GM23338 (cell line): ENCODE measurements around the gene NUP214. TPM values are rescaled to one million over a fixed set of nuclear protein-coding genes. Genes with fewer than 3 reads are reported as not detected.

Experiments
- ATAC-seq: fragments of 200-7000 bp; cut with Tn5 transposase; 3 replicates; pipeline ENCODE4 v1.9.1; 2020
- DNase-seq: peaks from one replicate; pipeline ENCODE4 v3.0.0-alpha.2; 2015; ENCODE audit warnings: low spot score
- H2AFZ ChIP-seq: fragments of 200-600 bp; sonication (generic); 2 replicates; pipeline ENCODE4 v1.8.0; 2016; ENCODE audit warnings: antibody characterized with exemption, mild to moderate bottlenecking, moderate library complexity
- H3F3A ChIP-seq: fragments of 200-600 bp; sonication (generic); replicated peaks from 2 replicates; pipeline ENCODE4 v1.8.0; 2017; ENCODE audit warnings: antibody characterized with exemption, mixed run types, low read depth
- H3K27ac ChIP-seq: fragments of 200-600 bp; sonication (generic); 2 replicates; pipeline ENCODE4 v1.6.1; 2016; ENCODE audit warnings: low read depth
- H3K27me3 ChIP-seq: fragments of 200-600 bp; sonication (generic); 2 replicates; pipeline ENCODE4 v1.8.0; 2016; ENCODE audit warnings: mild to moderate bottlenecking, mixed run types, moderate library complexity; ENCODE audit not compliant: insufficient read depth
- H3K36me3 ChIP-seq: fragments of 200-600 bp; sonication (generic); 2 replicates; pipeline ENCODE4 v1.8.0; 2016; ENCODE audit warnings: mild to moderate bottlenecking; ENCODE audit not compliant: insufficient read depth
- H3K4me1 ChIP-seq: fragments of 200-600 bp; sonication (generic); 2 replicates; pipeline ENCODE4 v1.8.0; 2016; ENCODE audit warnings: mild to moderate bottlenecking, moderate library complexity; ENCODE audit not compliant: insufficient read depth
- H3K4me2 ChIP-seq: fragments of 200-600 bp; sonication (generic); 2 replicates; pipeline ENCODE4 v1.7.1; 2017; ENCODE audit warnings: mixed run types
- H3K4me3 ChIP-seq: fragments of 200-600 bp; sonication (generic); 2 replicates; pipeline ENCODE4 v1.6.1; 2016; ENCODE audit warnings: mixed run types
- H3K79me2 ChIP-seq: fragments of 200-600 bp; sonication (generic); replicated peaks from 2 replicates; pipeline ENCODE4 v1.8.0; 2017; ENCODE audit warnings: mild to moderate bottlenecking; ENCODE audit not compliant: insufficient read depth
- H3K9me2 ChIP-seq: fragments of 200-600 bp; sonication (generic); 2 replicates; pipeline ENCODE4 v1.8.0; 2017; ENCODE audit not compliant: insufficient read depth
- H4K20me1 ChIP-seq: fragments of 200-600 bp; sonication (generic); replicated peaks from 2 replicates; pipeline ENCODE4 v1.8.0; 2017; ENCODE audit warnings: mild to moderate bottlenecking; ENCODE audit not compliant: insufficient read depth
- H3K27ac Mint-ChIP-seq: 2 replicates; pipeline ENCODE4 v1.8.0; 2020; ENCODE audit warnings: inconsistent platforms, mild to moderate bottlenecking, moderate library complexity, mixed read lengths
- H3K27me3 Mint-ChIP-seq: 3 replicates; pipeline ENCODE4 v1.8.0; 2022; ENCODE audit warnings: low read depth, mild to moderate bottlenecking, moderate library complexity, mixed read lengths, inconsistent platforms; ENCODE audit not compliant: insufficient read depth, poor library complexity
- H3K36me3 Mint-ChIP-seq: 3 replicates; pipeline ENCODE4 v1.8.0; 2021; ENCODE audit warnings: low read depth, mild to moderate bottlenecking, inconsistent platforms, moderate library complexity, mixed read lengths
- H3K4me1 Mint-ChIP-seq: 3 replicates; pipeline ENCODE4 v1.8.0; 2020; ENCODE audit warnings: mild to moderate bottlenecking, inconsistent platforms, mixed read lengths
- H3K4me3 Mint-ChIP-seq: 3 replicates; pipeline ENCODE4 v1.8.0; 2021; ENCODE audit warnings: moderate library complexity, mild to moderate bottlenecking, inconsistent platforms, mixed read lengths
- H3K9me3 Mint-ChIP-seq: 3 replicates; pipeline ENCODE4 v1.8.0; 2020; ENCODE audit warnings: moderate library complexity, mild to moderate bottlenecking, inconsistent platforms, mixed read lengths
- CREB1 ChIP-seq: fragments of 250-450 bp; sonication (Bioruptor Pico); IDR thresholded peaks from 2 replicates; pipeline ENCODE4 v1.5.0; 2020; ENCODE audit warnings: low read depth, mild to moderate bottlenecking, moderate library complexity
- EZH2 ChIP-seq: fragments of 200-600 bp; sonication (generic); IDR thresholded peaks from one replicate; pipeline ENCODE4 v1.8.0; 2017; ENCODE audit warnings: antibody characterized with exemption, mild to moderate bottlenecking, low read depth; ENCODE audit not compliant: unreplicated experiment
- EZH2phosphoT487 ChIP-seq: fragments of 200-600 bp; sonication (generic); IDR thresholded peaks from one replicate; pipeline ENCODE4 v1.8.1; 2018; ENCODE audit warnings: antibody characterized with exemption; ENCODE audit not compliant: unreplicated experiment
- ZNF331 ChIP-seq: fragments of 250-450 bp; sonication (Bioruptor Pico); IDR thresholded peaks from 2 replicates; pipeline ENCODE4 v1.5.0; 2020; ENCODE audit warnings: low read depth, mild to moderate bottlenecking, moderate library complexity
- polyA plus RNA-seq: library from polyadenylated mRNA; unstranded; fragments of >200 nt; fragmentation: Nextera tagmentation; extraction: Ambion mirVana; gene quantifications from 2 replicates; pipeline ENCODE4 v1.2.1, GENCODE V29; 2016
- total RNA-seq: library from RNA; depleted of rRNA; stranded (reverse); fragments of >200 nt; shearing (Covaris generic); gene quantifications from 2 replicates; pipeline ENCODE4 v1.2.3, GENCODE V29; 2014
- TF ChIP-seq, protein P1 (sequence below), 2 experiments: fragments of 200-600 bp in 1 of 2; sonication (generic) in 1 of 2; conservative IDR thresholded peaks; 2 replicates each; pipeline versions ENCODE4 v1.5.1 to v1.6.1; 2016 to 2017; ENCODE audit warnings: antibody characterized with exemption in 2 of 2, low read depth in 2 of 2, mild to moderate bottlenecking in 2 of 2, moderate library complexity in 1 of 2
- TF ChIP-seq, protein P2 (sequence below): IDR thresholded peaks from one replicate; pipeline ENCODE4 v1.6.1; 2018; ENCODE audit warnings: antibody characterized with exemption; ENCODE audit not compliant: unreplicated experiment

Gene NUP214
- total and polyA plus RNA-seq, 2 experiments from 2014 or later, result 36.0 to 57.0 TPM

DNA sequence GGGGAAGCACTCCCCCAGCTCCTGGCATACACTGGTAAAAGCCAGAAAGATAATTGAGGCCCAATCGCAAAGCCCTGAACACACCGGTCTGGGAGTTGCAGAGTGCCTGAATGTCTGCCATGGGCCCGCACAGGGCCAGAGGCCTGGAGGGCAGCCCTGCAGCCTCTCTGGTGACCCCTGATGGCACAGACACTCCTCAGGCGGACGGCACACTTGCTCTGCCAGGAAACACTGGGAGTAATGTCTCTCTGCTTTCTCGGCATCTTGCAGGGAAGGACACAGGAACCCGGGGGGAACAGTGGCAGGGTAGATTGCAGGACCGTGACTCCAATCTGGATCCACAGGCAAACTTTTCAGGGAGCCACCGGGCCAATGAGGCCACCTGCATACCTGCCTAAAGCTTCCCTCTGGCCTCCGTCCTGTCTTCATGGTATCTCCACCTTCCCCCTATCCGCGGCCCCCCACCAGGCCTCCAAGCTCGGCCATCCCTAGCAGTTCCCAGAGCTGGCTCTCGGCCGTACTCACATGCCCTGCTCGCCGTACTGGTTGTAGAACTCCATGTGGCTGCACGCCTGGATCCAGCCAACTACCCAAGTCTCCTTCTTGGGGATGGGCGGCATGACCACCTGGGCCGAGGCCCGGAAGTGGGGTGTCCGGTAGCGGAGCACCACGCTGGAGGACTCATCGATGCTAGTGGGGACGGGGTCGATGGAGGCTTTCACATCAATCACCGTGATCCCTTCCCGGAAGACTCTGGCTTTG, 150.1 kb downstream of the NUP214 start:
- Histone ChIP-seq H2AFZ (no peak overlapping the region; the same call in 1 of the 2 replicates), H3K9me2 (no peaks in the 10 kb centered on the region), H4K20me1 (no peaks in the 10 kb centered on the region), H3K27ac (no peak overlapping the region), H3K4me1 (peaks cover 7% of the 10 kb centered on the region; the same call in 1 of the 2 replicates), H3F3A (peaks cover 14% of the 10 kb centered on the region; the same call in 1 of the 2 replicates), H3K36me3 (no peaks in the 10 kb centered on the region), H3K27me3 (peaks cover 18% of the 10 kb centered on the region), H3K4me3 (peak overlapping the region; percentile 73; the same call in 1 of the 2 replicates), H3K4me2 (peak overlapping the region; percentile 83), H3K79me2 (no peaks in the 10 kb centered on the region)
- peak overlapping the region; percentile 63 for H3K4me3 Mint-ChIP-seq
- H3K9me3 Mint-ChIP-seq, result no peaks in the 10 kb centered on the region
- peaks cover 30% of the 10 kb centered on the region for H3K4me1 Mint-ChIP-seq
- DNase-seq, result peak; percentile 72
- ATAC-seq, result peak; percentile 64
- TF ChIP-seq EZH2, result no peak
- no peak for TF ChIP-seq ZNF331 (CRISPR knock-in tag)
- TF ChIP-seq, protein P1, sequence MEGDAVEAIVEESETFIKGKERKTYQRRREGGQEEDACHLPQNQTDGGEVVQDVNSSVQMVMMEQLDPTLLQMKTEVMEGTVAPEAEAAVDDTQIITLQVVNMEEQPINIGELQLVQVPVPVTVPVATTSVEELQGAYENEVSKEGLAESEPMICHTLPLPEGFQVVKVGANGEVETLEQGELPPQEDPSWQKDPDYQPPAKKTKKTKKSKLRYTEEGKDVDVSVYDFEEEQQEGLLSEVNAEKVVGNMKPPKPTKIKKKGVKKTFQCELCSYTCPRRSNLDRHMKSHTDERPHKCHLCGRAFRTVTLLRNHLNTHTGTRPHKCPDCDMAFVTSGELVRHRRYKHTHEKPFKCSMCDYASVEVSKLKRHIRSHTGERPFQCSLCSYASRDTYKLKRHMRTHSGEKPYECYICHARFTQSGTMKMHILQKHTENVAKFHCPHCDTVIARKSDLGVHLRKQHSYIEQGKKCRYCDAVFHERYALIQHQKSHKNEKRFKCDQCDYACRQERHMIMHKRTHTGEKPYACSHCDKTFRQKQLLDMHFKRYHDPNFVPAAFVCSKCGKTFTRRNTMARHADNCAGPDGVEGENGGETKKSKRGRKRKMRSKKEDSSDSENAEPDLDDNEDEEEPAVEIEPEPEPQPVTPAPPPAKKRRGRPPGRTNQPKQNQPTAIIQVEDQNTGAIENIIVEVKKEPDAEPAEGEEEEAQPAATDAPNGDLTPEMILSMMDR (conservative IDR thresholded peaks at IDR 0.05; ENCODE audit: low read depth in 2 of 2), result peak; percentile 36 to 62
- no peak for TF ChIP-seq CREB1 (CRISPR knock-in tag)
- TF ChIP-seq, protein P2, sequence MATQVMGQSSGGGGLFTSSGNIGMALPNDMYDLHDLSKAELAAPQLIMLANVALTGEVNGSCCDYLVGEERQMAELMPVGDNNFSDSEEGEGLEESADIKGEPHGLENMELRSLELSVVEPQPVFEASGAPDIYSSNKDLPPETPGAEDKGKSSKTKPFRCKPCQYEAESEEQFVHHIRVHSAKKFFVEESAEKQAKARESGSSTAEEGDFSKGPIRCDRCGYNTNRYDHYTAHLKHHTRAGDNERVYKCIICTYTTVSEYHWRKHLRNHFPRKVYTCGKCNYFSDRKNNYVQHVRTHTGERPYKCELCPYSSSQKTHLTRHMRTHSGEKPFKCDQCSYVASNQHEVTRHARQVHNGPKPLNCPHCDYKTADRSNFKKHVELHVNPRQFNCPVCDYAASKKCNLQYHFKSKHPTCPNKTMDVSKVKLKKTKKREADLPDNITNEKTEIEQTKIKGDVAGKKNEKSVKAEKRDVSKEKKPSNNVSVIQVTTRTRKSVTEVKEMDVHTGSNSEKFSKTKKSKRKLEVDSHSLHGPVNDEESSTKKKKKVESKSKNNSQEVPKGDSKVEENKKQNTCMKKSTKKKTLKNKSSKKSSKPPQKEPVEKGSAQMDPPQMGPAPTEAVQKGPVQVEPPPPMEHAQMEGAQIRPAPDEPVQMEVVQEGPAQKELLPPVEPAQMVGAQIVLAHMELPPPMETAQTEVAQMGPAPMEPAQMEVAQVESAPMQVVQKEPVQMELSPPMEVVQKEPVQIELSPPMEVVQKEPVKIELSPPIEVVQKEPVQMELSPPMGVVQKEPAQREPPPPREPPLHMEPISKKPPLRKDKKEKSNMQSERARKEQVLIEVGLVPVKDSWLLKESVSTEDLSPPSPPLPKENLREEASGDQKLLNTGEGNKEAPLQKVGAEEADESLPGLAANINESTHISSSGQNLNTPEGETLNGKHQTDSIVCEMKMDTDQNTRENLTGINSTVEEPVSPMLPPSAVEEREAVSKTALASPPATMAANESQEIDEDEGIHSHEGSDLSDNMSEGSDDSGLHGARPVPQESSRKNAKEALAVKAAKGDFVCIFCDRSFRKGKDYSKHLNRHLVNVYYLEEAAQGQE, result no peak
- peaks cover 27% of the 10 kb centered on the region for H3K27me3 Mint-ChIP-seq
- H3K36me3 Mint-ChIP-seq, result no peaks in the 10 kb centered on the region
- no peak overlapping the region for H3K27ac Mint-ChIP-seq

DNA sequence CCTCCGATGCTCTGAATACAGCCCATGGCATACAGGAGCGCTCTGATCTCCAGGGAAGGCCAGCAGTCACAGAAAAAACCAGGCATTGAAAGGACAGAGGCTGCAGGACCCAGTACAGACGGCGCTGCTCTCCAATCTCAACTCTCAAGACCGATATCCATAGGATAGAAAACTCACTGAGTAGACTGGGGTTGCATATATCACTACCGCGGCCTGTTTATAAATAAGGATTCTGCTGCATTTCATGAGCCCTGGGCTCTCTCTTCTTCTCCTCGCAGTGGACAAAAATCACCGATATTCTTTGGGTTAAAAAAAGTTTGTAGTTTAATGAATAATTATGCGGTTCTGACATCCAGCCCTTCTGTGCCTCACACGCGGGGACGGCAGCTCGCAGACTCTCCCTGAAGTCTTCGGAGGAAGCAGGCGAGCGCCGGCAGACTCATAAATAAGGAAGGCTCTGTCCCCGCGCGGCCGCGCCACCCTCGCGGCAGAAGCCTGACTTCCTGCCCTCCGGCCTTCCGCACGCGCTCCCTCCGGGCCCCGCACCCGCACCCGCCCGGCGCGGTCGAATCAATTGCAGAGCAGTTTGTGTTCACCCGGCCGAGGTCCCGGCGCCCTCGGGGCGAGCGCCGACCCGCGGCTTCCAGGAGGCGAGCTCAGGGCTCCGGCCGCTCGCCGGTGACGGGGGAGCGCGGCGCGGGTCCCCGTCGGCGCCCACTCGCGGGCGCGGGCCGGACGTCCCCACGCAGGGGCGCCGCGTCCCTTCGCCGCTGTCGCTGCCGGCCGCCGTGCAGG, 150.9 kb downstream of the NUP214 start, which contains the start of gene FAM78A:
Gene FAM78A, minus strand, starts transcription at position 417 of the 795 bp plus-strand sequence. Its CDS starts 331 bp downstream, at position 86.
- no peaks in the 10 kb centered on the region for H3K79me2 ChIP-seq
- peak; percentile 4; the same call in 2 of the 3 replicates for ATAC-seq
- no peaks in the 10 kb centered on the region for H3K9me2 ChIP-seq
- H2AFZ ChIP-seq, result peak within 1 kb of the TSS; percentile 63; the same call in 1 of the 2 replicates
- no peaks in the 10 kb centered on the region for H3K36me3 ChIP-seq
- peak; percentile 45 for TF ChIP-seq EZH2
- TF ChIP-seq, protein P2, result no peak
- TF ChIP-seq EZH2phosphoT487, result no peak
- H3K27me3 Mint-ChIP-seq, result peaks cover 33% of the 10 kb centered on the region
- peaks cover 7% of the 10 kb centered on the region; the same call in 1 of the 2 replicates for H3K4me1 ChIP-seq
- no peak within 1 kb of the TSS for H3K27ac ChIP-seq
- H3F3A ChIP-seq, result peaks cover 18% of the 10 kb centered on the region; the same call in 1 of the 2 replicates
- H3K4me2 ChIP-seq, result peak within 1 kb of the TSS; percentile 85
- H3K27ac Mint-ChIP-seq, result no peak within 1 kb of the TSS
- no peaks in the 10 kb centered on the region for H4K20me1 ChIP-seq
- no peaks in the 10 kb centered on the region for H3K36me3 Mint-ChIP-seq
- peak within 1 kb of the TSS; percentile 63 for H3K4me3 Mint-ChIP-seq
- H3K27me3 ChIP-seq, result peaks cover 22% of the 10 kb centered on the region
- H3K4me3 ChIP-seq, result peak within 1 kb of the TSS; percentile 73
- peaks cover 32% of the 10 kb centered on the region for H3K4me1 Mint-ChIP-seq
- DNase-seq, result peak; percentile 69
- no peaks in the 10 kb centered on the region for H3K9me3 Mint-ChIP-seq
